Stimulated activated naive CD4-positive, alpha-beta T cell (primary cell): ENCODE results near the gene SYT5.
A peak's percentile ranks its signal among the peaks of the same experiment; 100 is the strongest.

Experiments
- DNase-seq, 6 experiments: peaks; one replicate each; lab custom pipeline; 2025; lab: John Stamatoyannopoulos, UW

Gene SYT5

GRCh38 chr19:55208880-55209692, 29.0 kb upstream of the SYT5 start, which contains the start of gene PTPRH:
TSS of gene PTPRH (minus strand) at chr19:55209501. CDS start at chr19:55209433, 68 bp downstream.
- DNase-seq, result peak in 4 of 6 experiments; percentile 31 to 98 (median 96)

- DNase-seq, result no peak
Measured at GRCh38 chr19:55206664-55207500, 26.8 kb upstream of the SYT5 start.

GRCh38 chr19:55202199-55202598, 22.1 kb upstream of the SYT5 start:
- peak in 1 of 6 experiments; percentile 6 for DNase-seq

- no peak for DNase-seq
Measured at GRCh38 chr19:55199620-55200204, 19.6 kb upstream of the SYT5 start.

GRCh38 chr19:55198651-55199050, 18.6 kb upstream of the SYT5 start:
- DNase-seq, result no peak

GRCh38 chr19:55197528-55197927, 17.4 kb upstream of the SYT5 start:
- no peak for DNase-seq

- DNase-seq, result no peak
Measured at GRCh38 chr19:55196803-55197202, 16.7 kb upstream of the SYT5 start.

- no peak for DNase-seq
Measured at GRCh38 chr19:55193481-55193880, 13.4 kb upstream of the SYT5 start.

GRCh38 chr19:55189403-55189835, 9.3 kb upstream of the SYT5 start:
- DNase-seq, result no peak

- DNase-seq, result no peak
Measured at GRCh38 chr19:55188625-55189024, 8.5 kb upstream of the SYT5 start.

- no peak for DNase-seq
Measured at GRCh38 chr19:55186080-55186479, 6.0 kb upstream of the SYT5 start.

GRCh38 chr19:55181740-55182139, 1.7 kb upstream of the SYT5 start:
- no peak for DNase-seq

GRCh38 chr19:55178781-55179599, 1.1 kb downstream of the SYT5 start:
- DNase-seq, result peak; percentile 88 to 96 (median 91)

GRCh38 chr19:55176076-55176475, 4.0 kb downstream of the SYT5 start:
- DNase-seq, result no peak

GRCh38 chr19:55175117-55175867, 4.8 kb downstream of the SYT5 start:
- no peak for DNase-seq

GRCh38 chr19:55174425-55175116, 5.5 kb downstream of the SYT5 start:
- no peak for DNase-seq

GRCh38 chr19:55173714-55174409, 6.2 kb downstream of the SYT5 start:
- peak in 3 of 6 experiments; percentile 14 to 20 (median 14) for DNase-seq

- DNase-seq, result no peak
Measured at GRCh38 chr19:55173186-55173713, 6.8 kb downstream of the SYT5 start.

- DNase-seq, result no peak
Measured at GRCh38 chr19:55172741-55173140, 7.3 kb downstream of the SYT5 start.
